Limb (tissue), 2 donors: ENCODE measurements around the gene ARRDC2.
"Not testable (repeated sequence)": the region's sequence is repeated elsewhere in the genome, so short reads cannot be mapped to it uniquely, and the experiment has no call there.

ENCODE experiments used
- DNase-seq, 2 donors: peaks; one replicate each; pipeline ENCODE4 v3.0.0-alpha.2; 2016; ENCODE audit errors: extremely low spot score in 2 of 2

ARRDC2 gene

GRCh38 chr19:18016209-18016910 is 8.4 kb downstream of the ARRDC2 start:
- no peak for DNase-seq

- DNase-seq, result no peak
Observed at GRCh38 chr19:18017275-18018083, 9.5 kb downstream of the ARRDC2 start.

GRCh38 chr19:18020212-18021085 is 12.5 kb downstream of the ARRDC2 start:
- DNase-seq, result no peak

- DNase-seq, result no peak
Observed at GRCh38 chr19:18021121-18021755, 13.3 kb downstream of the ARRDC2 start.

- peak in 1 of 2 donors; percentile 43 for DNase-seq
Observed at GRCh38 chr19:18023622-18024251, 15.8 kb downstream of the ARRDC2 start.

- no peak for DNase-seq
Observed at GRCh38 chr19:18027151-18027550, 19.2 kb downstream of the ARRDC2 start.

GRCh38 chr19:18029617-18030338 is 21.8 kb downstream of the ARRDC2 start:
- no peak for DNase-seq

- not testable (repeated sequence) for DNase-seq
Observed at GRCh38 chr19:18031401-18031800, 23.4 kb downstream of the ARRDC2 start.

GRCh38 chr19:18032102-18032501 is 24.1 kb downstream of the ARRDC2 start:
- DNase-seq, result not testable (repeated sequence)

- DNase-seq, result no peak
Observed at GRCh38 chr19:18041054-18041453, 33.1 kb downstream of the ARRDC2 start.

- DNase-seq, result no peak
Observed at GRCh38 chr19:18043676-18044075, 35.7 kb downstream of the ARRDC2 start.

GRCh38 chr19:18044825-18045304 is 36.9 kb downstream of the ARRDC2 start:
- no peak for DNase-seq

- no peak for DNase-seq
Observed at GRCh38 chr19:18045307-18046050, 37.5 kb downstream of the ARRDC2 start.

GRCh38 chr19:18046059-18046718 is 38.2 kb downstream of the ARRDC2 start:
- DNase-seq, result no peak

GRCh38 chr19:18049385-18049784 is 41.4 kb downstream of the ARRDC2 start:
- DNase-seq, result no peak

- no peak for DNase-seq
Observed at GRCh38 chr19:18051887-18052286, 43.9 kb downstream of the ARRDC2 start.

GRCh38 chr19:18053576-18054219 is 45.7 kb downstream of the ARRDC2 start:
- DNase-seq, result no peak

- DNase-seq, result no peak
Observed at GRCh38 chr19:18055967-18056366, 48.0 kb downstream of the ARRDC2 start.
